Activated CD8-positive, alpha-beta T cell treated with anti-CD3 and anti-CD28 coated beads, Interleukin-2, amount 10 ng/mL, durations not matched to agents 7 days and 5 days (primary cell): ENCODE data around the gene SPPL2C. TPM values are rescaled to one million over a fixed set of nuclear protein-coding genes. Genes with fewer than 3 reads are reported as not detected.

Experiments used
- ATAC-seq: fragments of 150-1000 bp; cut with Tn5 transposase; one replicate; pipeline ENCODE4 v1.10.0; 2021; ENCODE audit warnings: moderate library complexity
- CTCF ChIA-PET: fragments of 350-600 bp; sonication (Branson Sonifier 250); formaldehyde crosslinking; loops from one replicate; lab custom pipeline; 2021; ENCODE audit warnings: antibody characterized with exemption; lab: Charles Lee
- POLR2A ChIA-PET: fragments of 350-600 bp; sonication (Branson Sonifier 250); formaldehyde crosslinking; loops from one replicate; lab custom pipeline; 2021; ENCODE audit warnings: antibody characterized with exemption; lab: Charles Lee
- DNase-seq: peaks from one replicate; pipeline ENCODE4 v3.0.0-alpha.2; 2020
- H3K27ac Mint-ChIP-seq: one replicate; pipeline ENCODE4 v1.8.0; 2021; ENCODE audit warnings: mild to moderate bottlenecking, mixed read lengths
- H3K27me3 Mint-ChIP-seq: one replicate; pipeline ENCODE4 v1.8.0; 2021; ENCODE audit warnings: low read depth, mixed read lengths
- H3K36me3 Mint-ChIP-seq: one replicate; pipeline ENCODE4 v1.8.0; 2021; ENCODE audit warnings: low read depth, mixed read lengths
- H3K4me1 Mint-ChIP-seq: one replicate; pipeline ENCODE4 v1.8.0; 2021; ENCODE audit warnings: low read depth, mixed read lengths
- H3K4me3 Mint-ChIP-seq: one replicate; pipeline ENCODE4 v1.8.0; 2021; ENCODE audit warnings: mild to moderate bottlenecking, mixed read lengths
- H3K9me3 Mint-ChIP-seq: one replicate; pipeline ENCODE4 v1.8.0; 2022; ENCODE audit warnings: mixed read lengths; ENCODE audit not compliant: insufficient read depth
- total RNA-seq, 2 experiments: library from RNA; stranded (reverse); gene quantifications; one replicate each; pipeline ENCODE4 v1.2.3, GENCODE V29; 2021

SPPL2C gene
- total RNA-seq, 2 experiments from 2014 or later: not detected

DNA sequence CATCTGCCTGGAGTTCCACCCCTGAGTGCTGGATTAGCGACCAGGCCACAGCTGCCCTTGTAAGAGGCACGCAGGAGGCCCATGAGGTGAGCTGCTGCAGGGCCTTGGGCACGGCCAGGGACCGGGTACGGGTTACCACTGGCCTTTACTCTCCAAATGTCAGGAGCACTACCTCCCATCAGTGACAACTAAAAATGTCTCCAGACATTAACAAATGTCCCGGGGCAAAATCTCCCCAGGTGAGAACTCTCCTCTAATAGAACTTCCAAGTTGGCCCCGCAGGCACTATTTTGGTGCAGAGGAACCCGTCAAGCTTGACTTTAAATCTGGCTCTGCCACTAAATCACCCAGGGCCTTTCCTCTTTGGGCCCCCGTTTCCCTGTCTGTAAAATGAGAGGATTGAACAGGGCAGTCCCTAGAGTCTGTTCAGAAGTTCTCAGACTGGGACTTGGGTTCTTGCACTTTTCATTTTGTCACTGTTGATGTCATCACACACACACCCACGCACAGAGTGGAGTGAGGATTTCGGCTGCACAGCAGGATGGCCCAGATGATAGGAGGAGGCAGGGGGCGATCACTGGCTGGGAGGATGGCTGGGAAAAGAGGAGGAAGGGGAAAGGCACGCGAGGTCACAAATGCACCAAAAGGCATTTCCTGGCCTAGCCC is 25.1 kb downstream of the SPPL2C start:
- Mint-ChIP-seq H3K4me3 (no peak overlapping the region), H3K4me1 (peaks cover 5% of the 10 kb centered on the region), H3K36me3 (no peaks in the 10 kb centered on the region), H3K27ac (no peak overlapping the region), H3K9me3 (no peaks in the 10 kb centered on the region), H3K27me3 (peaks cover 14% of the 10 kb centered on the region)
- DNase-seq (no peak), ATAC-seq (no peak)
- ChIA-PET CTCF (no interaction called here), POLR2A (interaction anchor here (0.7 kb wide), 1 partner anchor 9 kb away, joined by 3 read pairs; no protein-coding TSS in a partner anchor)

DNA sequence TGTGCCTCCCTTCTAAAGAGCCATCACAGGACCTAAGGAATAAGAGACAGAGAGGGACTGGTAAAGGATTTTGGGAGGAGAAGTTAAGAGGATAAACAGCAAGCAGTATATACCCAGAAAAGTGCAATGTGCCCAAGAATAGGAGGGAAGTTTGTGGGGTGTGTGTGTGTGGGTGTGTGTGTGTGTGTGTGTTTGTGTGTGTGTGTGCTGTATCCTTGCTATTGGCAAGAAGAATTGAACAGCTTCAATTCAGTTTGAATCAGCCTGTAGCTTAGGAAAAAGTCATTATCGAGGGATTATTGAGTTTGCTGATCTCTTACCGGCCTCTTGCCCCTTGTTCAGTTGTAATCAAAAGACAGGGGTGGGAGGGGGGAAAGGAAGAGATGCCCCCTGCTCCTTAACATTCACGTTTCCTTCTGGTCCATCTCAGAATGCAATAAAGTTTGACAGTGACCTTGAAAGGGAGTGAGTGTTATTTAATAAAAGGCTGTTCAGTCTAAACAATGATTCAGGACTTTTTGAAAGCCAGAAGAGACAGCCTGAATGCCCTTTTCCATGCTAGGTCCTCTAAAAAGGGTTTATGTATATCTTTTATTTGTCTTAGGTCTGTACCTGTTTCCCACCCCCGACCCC is 25.8 kb downstream of the SPPL2C start:
- CTCF ChIA-PET: interaction anchor here (0.9 kb wide), 1 partner anchor 23 kb away, joined by 3 read pairs; no protein-coding TSS in a partner anchor
- ATAC-seq (no peak), DNase-seq (no peak)
- Mint-ChIP-seq H3K4me3 (no peak overlapping the region), H3K27ac (no peak overlapping the region), H3K9me3 (no peaks in the 10 kb centered on the region), H3K36me3 (no peaks in the 10 kb centered on the region), H3K4me1 (peaks cover 5% of the 10 kb centered on the region), H3K27me3 (peaks cover 13% of the 10 kb centered on the region)
- POLR2A ChIA-PET: no interaction called here

GRCh38 chr17:45871718-45872117 is 27.0 kb downstream of the SPPL2C start:
- Mint-ChIP-seq H3K4me3 (no peak overlapping the region), H3K27me3 (peaks cover 15% of the 10 kb centered on the region), H3K27ac (no peak overlapping the region), H3K4me1 (peaks cover 5% of the 10 kb centered on the region), H3K36me3 (no peaks in the 10 kb centered on the region), H3K9me3 (no peaks in the 10 kb centered on the region)
- POLR2A ChIA-PET: interaction anchor here (0.6 kb wide), 1 partner anchor 31 kb away, joined by 3 read pairs; no protein-coding TSS in a partner anchor
- no peak for DNase-seq
- CTCF ChIA-PET: interaction anchor here (1.0 to 1.1 kb wide), 2 partner anchors 20 to 22 kb away, joined by 3 read pairs; no protein-coding TSS in a partner anchor
- ATAC-seq: no peak

DNA sequence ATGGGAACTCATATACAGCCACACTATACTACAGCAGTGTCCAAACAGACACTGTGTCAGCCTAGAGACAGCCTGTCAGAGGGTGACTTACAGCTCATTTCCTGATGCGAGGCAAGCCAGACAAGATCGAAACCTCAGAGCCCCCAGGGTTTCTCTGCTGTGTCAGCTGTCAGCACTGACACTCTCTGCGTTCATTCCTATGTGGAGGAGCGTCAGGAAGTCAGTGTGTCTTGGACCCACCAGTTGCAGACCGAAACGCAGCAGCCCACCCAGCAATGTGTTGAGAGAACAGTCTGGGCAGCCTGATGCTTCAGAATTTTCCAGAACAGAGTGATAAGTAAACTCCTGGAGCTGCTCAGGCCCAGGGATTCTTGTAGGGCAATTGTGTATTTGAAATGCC is 29.0 kb downstream of the SPPL2C start:
- ChIA-PET POLR2A (no interaction called here), CTCF (interaction anchor here (1.4 to 2.0 kb wide), 2 partner anchors 22 to 234 kb away, joined by 5 read pairs; no protein-coding TSS in a partner anchor)
- Mint-ChIP-seq H3K9me3 (no peaks in the 10 kb centered on the region), H3K27ac (no peak overlapping the region), H3K27me3 (peaks cover 19% of the 10 kb centered on the region), H3K36me3 (no peaks in the 10 kb centered on the region), H3K4me1 (peaks cover 5% of the 10 kb centered on the region), H3K4me3 (peak overlapping the region; percentile 29)
- DNase-seq: peak; percentile 43
- ATAC-seq: peak; percentile 86

DNA sequence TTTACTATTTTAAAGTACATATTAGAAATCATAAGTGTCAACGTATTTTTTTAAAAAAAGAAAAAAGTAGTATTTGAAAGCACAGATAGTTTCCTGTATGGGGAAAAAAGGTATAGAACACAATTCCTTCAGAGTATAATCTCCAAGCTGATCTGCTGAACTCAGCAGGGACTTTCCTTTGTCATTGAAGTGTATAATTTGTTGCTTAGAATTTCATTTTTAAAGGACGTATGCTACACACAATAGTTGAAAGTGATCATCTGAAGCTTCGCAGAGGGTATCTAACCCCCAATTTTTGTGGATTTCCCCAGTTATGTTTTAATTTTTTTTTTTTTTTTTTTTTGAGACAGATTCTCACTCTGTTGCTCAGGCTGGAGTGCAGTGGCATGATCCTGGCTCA is 29.5 kb downstream of the SPPL2C start:
- POLR2A ChIA-PET: no interaction called here

GRCh38 chr17:45876539-45876938 is 31.9 kb downstream of the SPPL2C start:
- DNase-seq (no peak), ATAC-seq (no peak)
- H3K27ac Mint-ChIP-seq: no peak overlapping the region
- POLR2A ChIA-PET: no interaction called here
- CTCF ChIA-PET: interaction anchor here (1.4 kb wide), 1 partner anchor 44 kb away, joined by 5 read pairs; no protein-coding TSS in a partner anchor
- H3K4me1 Mint-ChIP-seq: peaks cover 5% of the 10 kb centered on the region
- H3K27me3 Mint-ChIP-seq: peaks cover 21% of the 10 kb centered on the region
- no peak overlapping the region for H3K4me3 Mint-ChIP-seq
- no peaks in the 10 kb centered on the region for H3K9me3 Mint-ChIP-seq
- no peaks in the 10 kb centered on the region for H3K36me3 Mint-ChIP-seq

More for the DNA sequence above, 29.5 kb downstream of the SPPL2C start:
- Mint-ChIP-seq H3K4me1 (peaks cover 5% of the 10 kb centered on the region), H3K36me3 (no peaks in the 10 kb centered on the region), H3K4me3 (no peak overlapping the region), H3K9me3 (no peaks in the 10 kb centered on the region), H3K27me3 (peaks cover 19% of the 10 kb centered on the region), H3K27ac (no peak overlapping the region)
- ATAC-seq (no peak), DNase-seq (no peak)
- CTCF ChIA-PET: interaction anchor here (1.4 to 2.0 kb wide), 2 partner anchors 22 to 234 kb away, joined by 5 read pairs; no protein-coding TSS in a partner anchor

DNA sequence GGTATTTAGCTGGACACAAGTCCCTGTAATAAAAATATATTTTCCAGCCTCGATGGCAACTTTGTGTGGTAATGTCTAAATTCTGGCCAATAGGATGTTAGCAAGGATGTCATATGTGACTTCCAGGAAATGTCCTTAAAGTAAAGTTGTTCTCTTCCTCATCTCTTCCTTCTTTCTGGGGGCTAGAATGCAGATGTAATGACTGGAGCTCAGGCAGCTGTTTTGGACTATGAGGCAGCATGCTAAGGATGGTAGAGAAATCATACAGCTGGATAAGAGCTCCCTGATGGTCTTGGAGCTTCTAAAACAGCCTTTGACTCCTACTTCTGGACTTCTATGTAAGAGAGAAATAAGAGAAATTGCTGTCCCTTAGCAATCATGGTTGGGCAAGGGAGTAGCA is 32.8 kb downstream of the SPPL2C start:
- Mint-ChIP-seq H3K27me3 (peaks cover 20% of the 10 kb centered on the region), H3K4me1 (peaks cover 7% of the 10 kb centered on the region), H3K9me3 (no peaks in the 10 kb centered on the region), H3K27ac (no peak overlapping the region), H3K4me3 (no peak overlapping the region), H3K36me3 (no peaks in the 10 kb centered on the region)
- no peak for DNase-seq
- ChIA-PET POLR2A (no interaction called here), CTCF (interaction anchor here (1.0 to 1.2 kb wide), 2 partner anchors 16 to 25 kb away, joined by 3 read pairs; no protein-coding TSS in a partner anchor)
- ATAC-seq: no peak

DNA sequence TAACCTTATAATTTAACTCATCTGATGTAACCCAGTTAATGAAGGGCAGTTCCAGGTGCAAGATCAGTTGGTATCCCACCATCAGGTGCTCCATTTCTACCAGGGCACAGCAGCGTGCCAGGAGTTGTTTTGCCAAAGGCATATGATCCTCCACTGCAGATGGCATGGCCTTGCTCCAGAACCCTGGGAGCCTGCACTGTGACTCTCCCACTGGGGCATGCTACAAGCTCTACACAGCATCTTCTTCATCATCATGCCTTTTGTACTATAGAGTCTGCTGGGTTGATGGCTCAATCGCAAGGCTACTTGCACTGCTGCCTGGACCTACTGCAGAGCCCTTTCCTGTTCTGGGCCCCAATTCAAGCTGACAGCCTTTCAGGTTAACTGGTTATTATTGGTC is 38.4 kb downstream of the SPPL2C start:
- no peak overlapping the region for H3K4me3 Mint-ChIP-seq
- no peak overlapping the region for H3K27ac Mint-ChIP-seq
- H3K27me3 Mint-ChIP-seq: peaks cover 19% of the 10 kb centered on the region
- H3K9me3 Mint-ChIP-seq: peaks cover 9% of the 10 kb centered on the region
- H3K4me1 Mint-ChIP-seq: peaks cover 10% of the 10 kb centered on the region
- no peaks in the 10 kb centered on the region for H3K36me3 Mint-ChIP-seq
- POLR2A ChIA-PET: no interaction called here
- ATAC-seq (no peak), DNase-seq (no peak)
- CTCF ChIA-PET: interaction anchor here (1.1 to 1.2 kb wide), 2 partner anchors 10 to 31 kb away, joined by 3 to 7 read pairs; partner anchors contain the start of gene MAPT

- ATAC-seq (no peak), DNase-seq (no peak)
- H3K36me3 Mint-ChIP-seq: no peaks in the 10 kb centered on the region
- ChIA-PET POLR2A (no interaction called here), CTCF (no interaction called here)
- peaks cover 31% of the 10 kb centered on the region for H3K27me3 Mint-ChIP-seq
- H3K4me3 Mint-ChIP-seq: no peak overlapping the region
- H3K27ac Mint-ChIP-seq: no peak overlapping the region
- H3K9me3 Mint-ChIP-seq: peaks cover 9% of the 10 kb centered on the region
- peaks cover 10% of the 10 kb centered on the region for H3K4me1 Mint-ChIP-seq
Observed at GRCh38 chr17:45886852-45887251, 42.2 kb downstream of the SPPL2C start.

DNA sequence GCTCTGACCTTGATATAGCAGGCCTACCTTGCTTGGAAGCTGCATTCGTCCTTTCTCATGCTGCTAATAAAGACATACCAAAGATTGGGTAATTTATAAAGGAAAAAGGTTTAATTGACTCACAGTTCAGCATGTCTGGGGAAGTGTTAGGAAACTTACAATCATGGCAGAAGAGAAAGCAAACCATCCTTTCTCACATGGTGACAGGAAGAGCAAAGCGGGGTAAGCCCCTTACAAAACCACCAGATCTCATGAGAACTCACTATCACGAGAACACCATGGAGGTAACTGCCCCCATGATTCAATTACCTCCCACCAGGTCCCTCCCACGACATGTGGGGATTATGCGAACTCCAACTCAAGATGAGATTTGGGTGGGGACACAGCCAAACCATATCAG is 43.7 kb downstream of the SPPL2C start:
- Mint-ChIP-seq H3K36me3 (no peaks in the 10 kb centered on the region), H3K4me1 (no peaks in the 10 kb centered on the region), H3K4me3 (no peak overlapping the region), H3K27ac (no peak overlapping the region), H3K27me3 (peaks cover 35% of the 10 kb centered on the region), H3K9me3 (peaks cover 9% of the 10 kb centered on the region)
- CTCF ChIA-PET: interaction anchor here (0.8 kb wide), 1 partner anchor 248 kb away, joined by 3 read pairs; no protein-coding TSS in a partner anchor
- DNase-seq: no peak
- no peak for ATAC-seq
- POLR2A ChIA-PET: no interaction called here

DNA sequence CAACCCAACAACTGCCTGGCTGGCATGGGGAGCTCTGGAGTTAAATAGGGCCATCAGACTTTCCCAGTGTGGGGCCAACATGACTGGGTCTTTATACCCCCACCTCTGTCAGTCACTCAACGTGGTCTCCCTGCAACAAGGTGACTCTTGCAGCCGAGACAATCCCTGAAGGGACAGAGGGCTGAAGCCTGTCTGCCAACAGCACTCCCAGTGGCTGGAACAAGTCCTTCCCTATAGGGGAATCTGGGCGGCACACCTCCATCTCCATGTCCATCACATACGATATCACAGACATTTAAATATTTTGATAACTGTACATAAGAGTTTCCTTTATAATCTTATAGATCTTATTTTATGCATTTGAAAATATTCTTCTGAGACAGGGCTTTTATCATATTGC is 44.9 kb downstream of the SPPL2C start:
- H3K4me1 Mint-ChIP-seq: peaks cover 4% of the 10 kb centered on the region
- no peak overlapping the region for H3K4me3 Mint-ChIP-seq
- H3K36me3 Mint-ChIP-seq: no peaks in the 10 kb centered on the region
- H3K27ac Mint-ChIP-seq: no peak overlapping the region
- H3K9me3 Mint-ChIP-seq: peaks cover 7% of the 10 kb centered on the region
- CTCF ChIA-PET: no interaction called here
- POLR2A ChIA-PET: no interaction called here
- no peak for DNase-seq
- ATAC-seq: no peak
- peaks cover 34% of the 10 kb centered on the region for H3K27me3 Mint-ChIP-seq

DNA sequence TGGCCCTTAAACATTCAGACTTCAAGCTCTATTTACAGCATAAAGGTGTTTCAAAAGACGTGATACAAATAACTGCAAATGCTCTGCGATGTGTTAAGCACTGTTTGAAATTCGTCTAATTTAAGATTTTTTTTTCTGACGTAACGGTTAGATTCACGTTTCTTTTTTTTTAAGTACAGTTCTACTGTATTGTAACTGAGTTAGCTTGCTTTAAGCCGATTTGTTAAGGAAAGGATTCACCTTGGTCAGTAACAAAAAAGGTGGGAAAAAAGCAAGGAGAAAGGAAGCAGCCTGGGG is 49.0 kb downstream of the SPPL2C start:
- H3K4me1 Mint-ChIP-seq: peaks cover 17% of the 10 kb centered on the region
- ChIA-PET CTCF (interaction anchor here (0.6 to 2.6 kb wide), 8 partner anchors 11 to 252 kb away, joined by 3 to 7 read pairs (median 4); no protein-coding TSS in a partner anchor), POLR2A (interaction anchor here (0.6 kb wide), 1 partner anchor 143 kb away, joined by 3 read pairs; no protein-coding TSS in a partner anchor)
- no peak overlapping the region for H3K27ac Mint-ChIP-seq
- H3K36me3 Mint-ChIP-seq: no peaks in the 10 kb centered on the region
- peak overlapping the region; percentile 50 for H3K4me3 Mint-ChIP-seq
- H3K9me3 Mint-ChIP-seq: no peaks in the 10 kb centered on the region
- peaks cover 59% of the 10 kb centered on the region for H3K27me3 Mint-ChIP-seq
- ATAC-seq (no peak), DNase-seq (no peak)
